Prostate gland (tissue), 2 donors: Measurements from ENCODE around the gene EDNRA.

Experiments
- POLR2AphosphoS5 ChIP-seq: sonication (generic); formaldehyde crosslinking; IDR thresholded peaks from one replicate; pipeline ENCODE4 v1.6.1; 2017; ENCODE audit warnings: antibody characterized with exemption
- TF ChIP-seq, protein P1 (sequence below), 4 experiments: fragments of 200-600 bp in 2 of 4; fragments of 450-650 bp in 2 of 4; sonication (generic) in 2 of 4; IDR thresholded peaks; 1 replicate in 3 of 4; 2 replicates in 1 of 4; pipeline ENCODE4 v1.5.1; 2016 to 2019; ENCODE audit warnings: antibody characterized with exemption in 4 of 4, mild to moderate bottlenecking in 2 of 4, moderate library complexity in 2 of 4

DNA sequence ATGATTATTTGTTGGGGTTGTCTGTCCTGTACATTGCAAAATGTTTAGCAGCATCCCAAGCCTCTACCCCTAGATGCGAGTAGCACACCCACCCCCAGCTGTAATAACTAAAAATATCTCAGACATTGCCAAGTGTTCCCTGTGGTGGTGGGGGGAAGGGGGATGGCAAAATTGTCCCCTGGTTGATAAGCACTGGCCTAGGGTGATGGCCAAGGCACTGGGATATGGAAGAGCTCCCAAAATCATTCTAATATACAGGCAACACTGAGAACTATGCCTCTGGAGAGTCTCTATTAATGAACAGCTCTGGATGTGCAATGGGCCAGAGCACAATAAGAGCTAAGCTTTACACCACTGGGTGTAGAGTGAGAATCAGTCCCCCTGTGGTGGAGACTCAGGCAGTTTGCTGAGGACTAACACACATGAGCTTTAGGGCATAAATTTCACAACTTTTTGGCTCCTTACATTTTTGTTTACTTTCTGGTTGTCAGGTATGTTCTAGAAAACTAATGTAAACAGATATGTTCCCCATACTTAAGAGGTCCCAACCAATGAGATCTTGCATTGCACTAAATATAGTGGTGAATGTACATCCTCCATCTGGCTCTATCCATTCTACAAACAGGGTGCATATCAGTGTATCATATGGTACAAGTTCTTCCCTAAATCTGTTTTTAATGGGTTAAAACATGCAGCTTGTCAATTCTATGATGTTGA lies 34.5 kb downstream of the EDNRA start:
- TF ChIP-seq, protein P1, sequence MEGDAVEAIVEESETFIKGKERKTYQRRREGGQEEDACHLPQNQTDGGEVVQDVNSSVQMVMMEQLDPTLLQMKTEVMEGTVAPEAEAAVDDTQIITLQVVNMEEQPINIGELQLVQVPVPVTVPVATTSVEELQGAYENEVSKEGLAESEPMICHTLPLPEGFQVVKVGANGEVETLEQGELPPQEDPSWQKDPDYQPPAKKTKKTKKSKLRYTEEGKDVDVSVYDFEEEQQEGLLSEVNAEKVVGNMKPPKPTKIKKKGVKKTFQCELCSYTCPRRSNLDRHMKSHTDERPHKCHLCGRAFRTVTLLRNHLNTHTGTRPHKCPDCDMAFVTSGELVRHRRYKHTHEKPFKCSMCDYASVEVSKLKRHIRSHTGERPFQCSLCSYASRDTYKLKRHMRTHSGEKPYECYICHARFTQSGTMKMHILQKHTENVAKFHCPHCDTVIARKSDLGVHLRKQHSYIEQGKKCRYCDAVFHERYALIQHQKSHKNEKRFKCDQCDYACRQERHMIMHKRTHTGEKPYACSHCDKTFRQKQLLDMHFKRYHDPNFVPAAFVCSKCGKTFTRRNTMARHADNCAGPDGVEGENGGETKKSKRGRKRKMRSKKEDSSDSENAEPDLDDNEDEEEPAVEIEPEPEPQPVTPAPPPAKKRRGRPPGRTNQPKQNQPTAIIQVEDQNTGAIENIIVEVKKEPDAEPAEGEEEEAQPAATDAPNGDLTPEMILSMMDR (IDR thresholded peaks at IDR 0.05), result no peak
- no peak for TF ChIP-seq POLR2AphosphoS5
